Measurements from ENCODE around the gene DOCK8.

Gene DOCK8

GRCh38 chr9:438066-438465 is 223.4 kb downstream of the DOCK8 start:
- H3K27ac ChIP-seq (ENCODE audit: low read depth, low read length), result peak overlapping the region; percentile 77
- no peaks in the 10 kb centered on the region for H3K36me3 ChIP-seq (ENCODE audit: insufficient read depth, low read length)
- no peaks in the 10 kb centered on the region for H3K27me3 ChIP-seq (ENCODE audit: insufficient read depth, low read length)
- no peaks in the 10 kb centered on the region for H3K79me2 ChIP-seq (ENCODE audit: control insufficient read depth, insufficient read depth, low read length, unreplicated experiment)
- no peak overlapping the region for H3K4me3 ChIP-seq (ENCODE audit: low read depth, low read length)
- H3K4me1 ChIP-seq (ENCODE audit: control insufficient read depth, insufficient read depth, low read length, unreplicated experiment), result peaks cover 19% of the 10 kb centered on the region
- no peak overlapping the region for H2AFZ ChIP-seq (ENCODE audit: low read length, unreplicated experiment)

- H3K4me1 ChIP-seq (ENCODE audit: control insufficient read depth, insufficient read depth, low read length, unreplicated experiment), result peaks cover 19% of the 10 kb centered on the region
- H3K4me3 ChIP-seq (ENCODE audit: low read depth, low read length), result no peak overlapping the region
- H2AFZ ChIP-seq (ENCODE audit: low read length, unreplicated experiment), result no peak overlapping the region
- H3K79me2 ChIP-seq (ENCODE audit: control insufficient read depth, insufficient read depth, low read length, unreplicated experiment), result no peaks in the 10 kb centered on the region
- peak overlapping the region; percentile 77 for H3K27ac ChIP-seq (ENCODE audit: low read depth, low read length)
- H3K36me3 ChIP-seq (ENCODE audit: insufficient read depth, low read length), result no peaks in the 10 kb centered on the region
- H3K27me3 ChIP-seq (ENCODE audit: insufficient read depth, low read length), result no peaks in the 10 kb centered on the region
These were observed 224.5 kb downstream of the DOCK8 start for GRCh38 chr9:438961-439768.

- no peak overlapping the region for H3K4me3 ChIP-seq (ENCODE audit: low read depth, low read length)
These were observed 226.5 kb downstream of the DOCK8 start for GRCh38 chr9:441126-441525.

GRCh38 chr9:444528-444927 is 229.9 kb downstream of the DOCK8 start:
- no peak overlapping the region for H3K27ac ChIP-seq (ENCODE audit: low read depth, low read length)
- H3K36me3 ChIP-seq (ENCODE audit: insufficient read depth, low read length), result no peaks in the 10 kb centered on the region
- no peak overlapping the region for H2AFZ ChIP-seq (ENCODE audit: low read length, unreplicated experiment)
- no peaks in the 10 kb centered on the region for H3K79me2 ChIP-seq (ENCODE audit: control insufficient read depth, insufficient read depth, low read length, unreplicated experiment)
- no peak overlapping the region for H3K4me3 ChIP-seq (ENCODE audit: low read depth, low read length)
- H3K4me1 ChIP-seq (ENCODE audit: control insufficient read depth, insufficient read depth, low read length, unreplicated experiment), result peaks cover 16% of the 10 kb centered on the region
- no peaks in the 10 kb centered on the region for H3K27me3 ChIP-seq (ENCODE audit: insufficient read depth, low read length)

More at GRCh38 chr9:441126-441525, 226.5 kb downstream of the DOCK8 start:
- Histone ChIP-seq H3K79me2 (ENCODE audit: control insufficient read depth, insufficient read depth, low read length, unreplicated experiment) (no peaks in the 10 kb centered on the region), H3K4me1 (ENCODE audit: control insufficient read depth, insufficient read depth, low read length, unreplicated experiment) (peaks cover 26% of the 10 kb centered on the region), H3K27ac (ENCODE audit: low read depth, low read length) (no peak overlapping the region), H2AFZ (ENCODE audit: low read length, unreplicated experiment) (no peak overlapping the region), H3K36me3 (ENCODE audit: insufficient read depth, low read length) (no peaks in the 10 kb centered on the region), H3K27me3 (ENCODE audit: insufficient read depth, low read length) (no peaks in the 10 kb centered on the region)

- Histone ChIP-seq H3K4me1 (ENCODE audit: control insufficient read depth, insufficient read depth, low read length, unreplicated experiment) (peaks cover 16% of the 10 kb centered on the region), H2AFZ (ENCODE audit: low read length, unreplicated experiment) (no peak overlapping the region), H3K27ac (ENCODE audit: low read depth, low read length) (no peak overlapping the region), H3K79me2 (ENCODE audit: control insufficient read depth, insufficient read depth, low read length, unreplicated experiment) (no peaks in the 10 kb centered on the region), H3K27me3 (ENCODE audit: insufficient read depth, low read length) (no peaks in the 10 kb centered on the region), H3K36me3 (ENCODE audit: insufficient read depth, low read length) (no peaks in the 10 kb centered on the region), H3K4me3 (ENCODE audit: low read depth, low read length) (no peak overlapping the region)
These were observed 230.4 kb downstream of the DOCK8 start for GRCh38 chr9:445033-445432.

GRCh38 chr9:446074-446699 is 231.5 kb downstream of the DOCK8 start:
- Histone ChIP-seq H3K4me3 (ENCODE audit: low read depth, low read length) (no peak overlapping the region), H3K79me2 (ENCODE audit: control insufficient read depth, insufficient read depth, low read length, unreplicated experiment) (no peaks in the 10 kb centered on the region), H3K36me3 (ENCODE audit: insufficient read depth, low read length) (no peaks in the 10 kb centered on the region), H3K27ac (ENCODE audit: low read depth, low read length) (no peak overlapping the region), H2AFZ (ENCODE audit: low read length, unreplicated experiment) (no peak overlapping the region), H3K4me1 (ENCODE audit: control insufficient read depth, insufficient read depth, low read length, unreplicated experiment) (peaks cover 16% of the 10 kb centered on the region), H3K27me3 (ENCODE audit: insufficient read depth, low read length) (no peaks in the 10 kb centered on the region)

GRCh38 chr9:447230-448025 is 232.8 kb downstream of the DOCK8 start:
- no peak overlapping the region for H3K27ac ChIP-seq (ENCODE audit: low read depth, low read length)
- H3K4me1 ChIP-seq (ENCODE audit: control insufficient read depth, insufficient read depth, low read length, unreplicated experiment), result peaks cover 16% of the 10 kb centered on the region
- no peak overlapping the region for H3K4me3 ChIP-seq (ENCODE audit: low read depth, low read length)
- no peaks in the 10 kb centered on the region for H3K36me3 ChIP-seq (ENCODE audit: insufficient read depth, low read length)
- H2AFZ ChIP-seq (ENCODE audit: low read length, unreplicated experiment), result no peak overlapping the region
- H3K79me2 ChIP-seq (ENCODE audit: control insufficient read depth, insufficient read depth, low read length, unreplicated experiment), result no peaks in the 10 kb centered on the region
- no peaks in the 10 kb centered on the region for H3K27me3 ChIP-seq (ENCODE audit: insufficient read depth, low read length)

- no peaks in the 10 kb centered on the region for H3K27me3 ChIP-seq (ENCODE audit: insufficient read depth, low read length)
- H3K4me3 ChIP-seq (ENCODE audit: low read depth, low read length), result no peak overlapping the region
- no peaks in the 10 kb centered on the region for H3K79me2 ChIP-seq (ENCODE audit: control insufficient read depth, insufficient read depth, low read length, unreplicated experiment)
- no peak overlapping the region for H2AFZ ChIP-seq (ENCODE audit: low read length, unreplicated experiment)
- peaks cover 11% of the 10 kb centered on the region for H3K4me1 ChIP-seq (ENCODE audit: control insufficient read depth, insufficient read depth, low read length, unreplicated experiment)
- H3K27ac ChIP-seq (ENCODE audit: low read depth, low read length), result no peak overlapping the region
- no peaks in the 10 kb centered on the region for H3K36me3 ChIP-seq (ENCODE audit: insufficient read depth, low read length)
These were observed 235.4 kb downstream of the DOCK8 start for GRCh38 chr9:450057-450456.

GRCh38 chr9:450561-450960 is 235.9 kb downstream of the DOCK8 start:
- Histone ChIP-seq H3K4me3 (ENCODE audit: low read depth, low read length) (no peak overlapping the region), H3K4me1 (ENCODE audit: control insufficient read depth, insufficient read depth, low read length, unreplicated experiment) (peaks cover 9% of the 10 kb centered on the region), H3K27me3 (ENCODE audit: insufficient read depth, low read length) (no peaks in the 10 kb centered on the region), H2AFZ (ENCODE audit: low read length, unreplicated experiment) (no peak overlapping the region), H3K79me2 (ENCODE audit: control insufficient read depth, insufficient read depth, low read length, unreplicated experiment) (no peaks in the 10 kb centered on the region), H3K36me3 (ENCODE audit: insufficient read depth, low read length) (no peaks in the 10 kb centered on the region), H3K27ac (ENCODE audit: low read depth, low read length) (no peak overlapping the region)

- Histone ChIP-seq H3K36me3 (ENCODE audit: insufficient read depth, low read length) (no peaks in the 10 kb centered on the region), H3K4me1 (ENCODE audit: control insufficient read depth, insufficient read depth, low read length, unreplicated experiment) (no peaks in the 10 kb centered on the region), H3K79me2 (ENCODE audit: control insufficient read depth, insufficient read depth, low read length, unreplicated experiment) (no peaks in the 10 kb centered on the region), H3K27ac (ENCODE audit: low read depth, low read length) (no peak overlapping the region), H3K4me3 (ENCODE audit: low read depth, low read length) (no peak overlapping the region), H2AFZ (ENCODE audit: low read length, unreplicated experiment) (no peak overlapping the region), H3K27me3 (ENCODE audit: insufficient read depth, low read length) (no peaks in the 10 kb centered on the region)
These were observed 239.2 kb downstream of the DOCK8 start for GRCh38 chr9:453832-454231.

Measured in ACC112 (cell line).